ENCODE data around the gene ZNF35. TPM values are rescaled to one million over a fixed set of nuclear protein-coding genes. Genes with fewer than 3 reads are reported as not detected.

ZNF35 gene
- total and polyA plus RNA-seq, 9 donors = 2.7 to 14.2 (median 6.4) TPM

GRCh38 chr3:44649709-44650108 is 1.2 kb downstream of the ZNF35 start:
- WGBS, 3 donors = 91 to 95% (median 93%) methylated on average over 1 of the region's 1 CpG
- Histone ChIP-seq H3K36me3 (no peaks in the 10 kb centered on the region), H3K4me1 (ENCODE audit: insufficient read depth) (no peaks in the 10 kb centered on the region), H3K27ac (no peak overlapping the region), H3K4me3 (no peak overlapping the region), H3K27me3 (no peaks in the 10 kb centered on the region), H3K9me3 (no peaks in the 10 kb centered on the region)
- TF ChIP-seq POLR2A (IDR thresholded peaks at IDR 0.05) (no peak), CTCF (IDR thresholded peaks at IDR 0.05) (no peak), EP300 (IDR thresholded peaks at IDR 0.05) (no peak)
- intact Hi-C loops (cut with DNase I) = no loop called here
- no peak for DNase-seq

- H3K36me3 ChIP-seq = no peaks in the 10 kb centered on the region
- no peak overlapping the region for H3K4me3 ChIP-seq
- no peak overlapping the region for H3K27ac ChIP-seq
- no peak for TF ChIP-seq EP300 (IDR thresholded peaks at IDR 0.05)
- no peak for TF ChIP-seq CTCF (IDR thresholded peaks at IDR 0.05)
- TF ChIP-seq POLR2A (IDR thresholded peaks at IDR 0.05) = no peak
- peaks cover 0 to 21% of the 10 kb centered on the region in 2 donors for H3K9me3 ChIP-seq
- no peak for DNase-seq
- H3K4me1 ChIP-seq (ENCODE audit: insufficient read depth) = no peaks in the 10 kb centered on the region
- intact Hi-C loops (cut with DNase I) = no loop called here
- WGBS, 3 donors = 95 to 96% (median 95%) methylated on average over 5 of the region's 5 CpGs
- no peaks in the 10 kb centered on the region for H3K27me3 ChIP-seq
These were observed 5.5 kb downstream of the ZNF35 start for GRCh38 chr3:44654039-44654438.

- intact Hi-C loops (cut with DNase I) = no loop called here
- Histone ChIP-seq H3K27me3 (no peaks in the 10 kb centered on the region), H3K4me3 (no peak overlapping the region), H3K4me1 (ENCODE audit: insufficient read depth) (no peaks in the 10 kb centered on the region), H3K36me3 (no peaks in the 10 kb centered on the region), H3K9me3 (peaks cover 3 to 37% of the 10 kb centered on the region in 2 donors), H3K27ac (no peak overlapping the region)
- WGBS, 3 donors = 95 to 97% (median 96%) methylated on average over 7 of the region's 7 CpGs
- TF ChIP-seq CTCF (IDR thresholded peaks at IDR 0.05) (no peak), EP300 (IDR thresholded peaks at IDR 0.05) (no peak)
- no peak for DNase-seq
These were observed 10.5 kb downstream of the ZNF35 start for GRCh38 chr3:44659015-44659414.

GRCh38 chr3:44659434-44659833 is 10.9 kb downstream of the ZNF35 start:
- intact Hi-C loops (cut with DNase I) = no loop called here
- H3K4me1 ChIP-seq (ENCODE audit: insufficient read depth) = no peaks in the 10 kb centered on the region
- no peak for TF ChIP-seq EP300 (IDR thresholded peaks at IDR 0.05)
- no peak for TF ChIP-seq CTCF (IDR thresholded peaks at IDR 0.05)
- no peak for TF ChIP-seq POLR2A (IDR thresholded peaks at IDR 0.05)
- H3K4me3 ChIP-seq = no peak overlapping the region
- peaks cover 3 to 37% of the 10 kb centered on the region in 2 donors for H3K9me3 ChIP-seq
- H3K27ac ChIP-seq = no peak overlapping the region
- no peaks in the 10 kb centered on the region for H3K27me3 ChIP-seq
- H3K36me3 ChIP-seq = no peaks in the 10 kb centered on the region
- 95 to 97% (median 96%) methylated on average over 6 of the region's 6 CpGs for WGBS, 3 donors
- DNase-seq = no peak

GRCh38 chr3:44661189-44661588 is 12.7 kb downstream of the ZNF35 start:
- Histone ChIP-seq H3K4me1 (ENCODE audit: insufficient read depth) (no peaks in the 10 kb centered on the region), H3K36me3 (no peaks in the 10 kb centered on the region), H3K27ac (no peak overlapping the region), H3K9me3 (peaks cover 3 to 37% of the 10 kb centered on the region in 2 donors), H3K27me3 (no peaks in the 10 kb centered on the region), H3K4me3 (no peak overlapping the region)
- WGBS, 3 donors = 96 to 99% (median 98%) methylated on average over 2 of the region's 2 CpGs
- intact Hi-C loops (cut with DNase I) = no loop called here
- no peak for DNase-seq
- TF ChIP-seq POLR2A (IDR thresholded peaks at IDR 0.05) (no peak), CTCF (IDR thresholded peaks at IDR 0.05) (no peak), EP300 (IDR thresholded peaks at IDR 0.05) (no peak)
